Fibroblast of the aortic adventitia (primary cell): Measurements from ENCODE around the gene PRR14L. TPM values are rescaled to one million over a fixed set of nuclear protein-coding genes. Genes with fewer than 3 reads are reported as not detected.

Experiments used
- DNase-seq: peaks from one replicate; pipeline ENCODE4 v3.0.0-alpha.2; 2010; ENCODE audit warnings: low read depth
- H3K4me3 ChIP-seq: 2 replicates; pipeline ENCODE4 v1.5.1; 2011; ENCODE audit warnings: low read depth, mild to moderate bottlenecking, control low read depth, low read length, moderate library complexity
- CTCF ChIP-seq: IDR thresholded peaks from 2 replicates; pipeline ENCODE4 v1.5.1; 2011; ENCODE audit warnings: mild to moderate bottlenecking, low read length, control low read depth, inconsistent platforms; ENCODE audit not compliant: insufficient read depth
- total RNA-seq: library from RNA; depleted of rRNA; stranded (reverse); fragments of >200 nt; gene quantifications from 2 replicates; pipeline ENCODE4 v1.2.3, GENCODE V29; 2012; ENCODE audit warnings: low replicate concordance

PRR14L gene
- total RNA-seq, 1 donor, result 28.5 TPM

- TF ChIP-seq CTCF, result no peak
- DNase-seq, result no peak
- H3K4me3 ChIP-seq, result peak overlapping the region; percentile 82
These were observed 87.3 kb downstream of the PRR14L start for GRCh38 chr22:31662668-31663037.

GRCh38 chr22:31661851-31662667 is 87.9 kb downstream of the PRR14L start, which contains the start of gene PISD:
Gene PISD (minus strand): TSS chr22:31662215. CDS start chr22:31662208, 7 bp downstream.
- peak within 1 kb of the TSS; percentile 82 for H3K4me3 ChIP-seq
- no peak for TF ChIP-seq CTCF
- DNase-seq, result peak; percentile 92

DNA sequence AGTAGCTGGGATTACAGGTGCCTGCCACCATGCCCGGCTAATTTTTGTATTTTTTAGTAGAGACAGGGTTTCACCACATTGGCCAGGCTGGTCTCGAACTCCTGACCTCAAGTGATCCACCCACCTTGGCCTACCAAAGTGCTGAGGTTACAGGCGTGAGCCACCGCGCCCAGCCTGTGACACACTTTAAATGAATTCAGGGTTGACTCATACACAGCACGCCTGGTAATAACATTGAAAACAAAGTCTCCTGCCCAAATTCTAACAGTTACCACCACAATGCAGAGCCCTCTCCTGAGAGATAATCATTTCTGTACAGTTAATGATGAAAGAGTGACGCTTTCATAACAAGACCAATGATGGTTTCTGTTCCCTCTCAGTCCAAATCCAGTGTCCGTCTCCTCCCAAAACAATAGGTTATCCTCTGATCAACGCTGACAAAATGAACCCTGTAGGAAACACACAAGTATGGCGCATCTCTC is 89.0 kb downstream of the PRR14L start:
- peak; percentile 81 for DNase-seq
- H3K4me3 ChIP-seq, result peak overlapping the region; percentile 82

GRCh38 chr22:31659246-31659645 is 90.7 kb downstream of the PRR14L start:
- no peak for TF ChIP-seq CTCF
- no peak overlapping the region for H3K4me3 ChIP-seq
- DNase-seq, result no peak

GRCh38 chr22:31654408-31654807 is 95.5 kb downstream of the PRR14L start:
- no peak overlapping the region for H3K4me3 ChIP-seq
- DNase-seq, result no peak
- TF ChIP-seq CTCF, result no peak

DNA sequence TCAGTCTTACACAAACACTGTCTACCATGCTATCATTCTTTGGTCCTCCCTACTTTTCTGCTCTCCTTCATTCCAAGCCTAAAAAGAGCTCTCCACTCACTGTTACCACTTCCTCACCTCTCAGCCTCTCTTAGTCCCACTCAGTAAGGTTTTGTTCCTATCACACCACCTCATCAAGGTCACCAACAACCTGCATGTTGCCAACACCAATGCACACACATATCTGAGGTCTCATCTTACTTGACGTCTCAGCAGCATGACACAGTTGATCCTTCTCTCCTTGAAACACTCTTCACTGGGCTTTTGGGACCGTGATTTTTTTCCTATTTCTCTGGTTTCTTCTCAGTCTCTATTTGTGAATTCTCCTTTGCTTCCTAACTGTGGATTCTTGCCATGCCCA is 96.0 kb downstream of the PRR14L start:
- TF ChIP-seq CTCF, result no peak
- DNase-seq, result no peak
- no peak overlapping the region for H3K4me3 ChIP-seq

GRCh38 chr22:31652911-31653684 is 96.8 kb downstream of the PRR14L start:
- TF ChIP-seq CTCF, result no peak
- H3K4me3 ChIP-seq, result no peak overlapping the region
- no peak for DNase-seq
